MCF 10A (cell line): ENCODE data around the gene DNMBP. TPM values are rescaled to one million over a fixed set of nuclear protein-coding genes. Genes with fewer than 3 reads are reported as not detected.

Experiments
- BruUV-seq: library from RNA; stranded (reverse); fragments of 400-500 nt; replicated peaks from 2 replicates; lab custom pipeline; 2021; lab: Mats Ljungman, UMichigan
- CTCF ChIA-PET: fragments of 300-600 bp; sonication (Branson Sonifier 250); formaldehyde crosslinking; extraction: SDS; loops from one replicate; lab custom pipeline; 2021; ENCODE audit warnings: antibody characterized with exemption, inconsistent platforms; lab: Yijun Ruan, JAX
- POLR2A ChIA-PET: fragments of 300-600, 350-650 bp; sonication (Branson Sonifier 250); formaldehyde crosslinking; extraction: SDS; loops from one replicate; lab custom pipeline; 2020; ENCODE audit warnings: antibody characterized with exemption, inconsistent platforms; lab: Yijun Ruan, JAX
- DNase-seq: peaks from one replicate; pipeline ENCODE4 v3.0.0-alpha.2; 2018; ENCODE audit not compliant: unreplicated experiment
- H3K27ac Mint-ChIP-seq: one replicate; pipeline ENCODE4 v1.8.0; 2022; ENCODE audit warnings: mild to moderate bottlenecking, low read depth, mixed read lengths; ENCODE audit not compliant: unreplicated experiment
- H3K27me3 Mint-ChIP-seq: one replicate; pipeline ENCODE4 v1.8.0; 2022; ENCODE audit warnings: mixed read lengths; ENCODE audit not compliant: insufficient read depth, unreplicated experiment
- H3K36me3 Mint-ChIP-seq: one replicate; pipeline ENCODE4 v1.8.0; 2022; ENCODE audit warnings: mild to moderate bottlenecking, moderate library complexity, mixed read lengths; ENCODE audit not compliant: insufficient read depth, unreplicated experiment
- H3K4me1 Mint-ChIP-seq: one replicate; pipeline ENCODE4 v1.8.0; 2022; ENCODE audit warnings: mixed read lengths; ENCODE audit not compliant: insufficient read depth, unreplicated experiment
- H3K4me3 Mint-ChIP-seq: one replicate; pipeline ENCODE4 v1.8.0; 2022; ENCODE audit warnings: mild to moderate bottlenecking, moderate library complexity, mixed read lengths; ENCODE audit not compliant: unreplicated experiment
- H3K9me3 Mint-ChIP-seq: one replicate; pipeline ENCODE4 v1.8.0; 2022; ENCODE audit warnings: mixed read lengths; ENCODE audit not compliant: unreplicated experiment
- CTCF ChIP-seq: fragments of 200-600 bp; IDR thresholded peaks from one replicate; pipeline ENCODE4 v1.8.0; 2022; ENCODE audit warnings: antibody characterized with exemption, mild to moderate bottlenecking; ENCODE audit not compliant: unreplicated experiment
- intact Hi-C: fragments of 100-400 bp; cut with micrococcal nuclease; formaldehyde crosslinking; loops from 2 replicates; pipeline ENCODE4 v1.14.1; 2022
- total RNA-seq: library from RNA; stranded (reverse); gene quantifications from 2 replicates; pipeline ENCODE4 v1.2.3, GENCODE V29; 2022

DNMBP gene
- total RNA-seq, 1 experiment from 2014 or later, result 11.3 TPM

DNA sequence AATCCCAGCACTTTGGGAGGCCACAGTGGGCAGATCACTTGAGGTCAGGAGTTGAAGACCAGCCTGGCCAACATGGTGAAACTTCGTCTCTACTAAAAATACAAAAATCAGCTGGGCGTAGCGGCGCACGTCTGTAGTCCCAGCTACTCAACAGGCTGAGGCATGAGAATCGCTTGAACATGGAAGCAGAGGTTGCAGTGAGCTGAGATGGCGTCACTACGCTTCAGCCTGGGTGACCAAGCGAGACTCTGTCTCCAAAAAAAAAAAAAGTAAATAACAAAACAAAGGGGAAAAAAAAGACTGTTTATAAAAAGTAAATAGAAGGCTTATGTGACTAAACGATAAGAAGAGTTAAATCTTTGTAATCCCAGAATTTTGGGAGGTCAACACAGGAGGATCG lies 15.0 kb upstream of the DNMBP start:
- no peak for TF ChIP-seq CTCF
- ChIA-PET POLR2A (no interaction called here), CTCF (interaction anchor here (0.6 to 1.5 kb wide), 5 partner anchors 10 to 177 kb away, joined by 3 to 7 read pairs (median 3); no protein-coding TSS in a partner anchor)
- intact Hi-C loops, result no loop called here
- Mint-ChIP-seq H3K27me3 (no peaks in the 10 kb centered on the region), H3K27ac (no peak overlapping the region), H3K36me3 (no peaks in the 10 kb centered on the region), H3K9me3 (no peaks in the 10 kb centered on the region), H3K4me1 (no peaks in the 10 kb centered on the region), H3K4me3 (no peak overlapping the region)
- no peak for DNase-seq
- BruUV-seq, result no TSS peak

DNA sequence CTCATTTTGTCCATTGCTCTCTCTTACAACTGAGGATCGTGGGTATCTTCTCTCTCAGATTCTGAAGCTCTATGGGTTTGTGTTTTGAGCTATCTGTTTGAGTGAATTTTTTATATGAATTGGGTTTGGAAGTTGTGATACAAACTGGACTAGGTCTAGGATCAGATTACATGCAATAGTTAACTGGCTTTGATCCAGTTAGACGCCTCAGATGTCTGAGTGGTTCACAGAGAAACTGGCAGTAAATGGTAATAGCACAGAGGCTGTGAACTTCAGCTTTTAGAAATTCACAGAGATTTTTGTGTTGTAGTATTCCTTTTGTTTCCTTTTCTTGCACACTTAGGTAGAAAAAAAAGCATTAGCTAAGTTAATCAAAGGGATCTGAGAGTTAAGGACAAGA lies 12.7 kb upstream of the DNMBP start:
- CTCF ChIA-PET, result interaction anchor here (0.8 to 4.1 kb wide), 5 partner anchors 13 to 115 kb away, joined by 3 to 20 read pairs (median 3); partner anchors contain the start of gene DNMBP

GRCh38 chr10:100021322-100021721 lies 11.6 kb upstream of the DNMBP start:
- ChIA-PET CTCF (interaction anchor here (1.2 to 4.1 kb wide), 2 partner anchors 25 to 116 kb away, joined by 4 to 20 read pairs; no protein-coding TSS in a partner anchor), POLR2A (interaction anchor here (1.3 to 1.6 kb wide), 2 partner anchors 12 to 21 kb away, joined by 4 to 5 read pairs; partner anchors contain the start of gene DNMBP)
- no peak overlapping the region for H3K27ac Mint-ChIP-seq
- no TSS peak for BruUV-seq
- no peaks in the 10 kb centered on the region for H3K36me3 Mint-ChIP-seq
- TF ChIP-seq CTCF, result no peak
- H3K9me3 Mint-ChIP-seq, result no peaks in the 10 kb centered on the region
- DNase-seq, result no peak
- intact Hi-C loops, result no loop called here
- H3K4me3 Mint-ChIP-seq, result no peak overlapping the region
- H3K27me3 Mint-ChIP-seq, result no peaks in the 10 kb centered on the region
- no peaks in the 10 kb centered on the region for H3K4me1 Mint-ChIP-seq

More for the DNA sequence above, 12.7 kb upstream of the DNMBP start:
- Mint-ChIP-seq H3K27me3 (no peaks in the 10 kb centered on the region), H3K27ac (no peak overlapping the region), H3K36me3 (no peaks in the 10 kb centered on the region), H3K9me3 (no peaks in the 10 kb centered on the region), H3K4me1 (no peaks in the 10 kb centered on the region), H3K4me3 (no peak overlapping the region)
- no peak for TF ChIP-seq CTCF
- intact Hi-C loops, result no loop called here
- POLR2A ChIA-PET, result interaction anchor here (0.6 to 1.6 kb wide), 5 partner anchors 8 to 147 kb away, joined by 3 to 4 read pairs (median 3); partner anchors contain the start of gene DNMBP
- no TSS peak for BruUV-seq
- DNase-seq, result peak; percentile 46

DNA sequence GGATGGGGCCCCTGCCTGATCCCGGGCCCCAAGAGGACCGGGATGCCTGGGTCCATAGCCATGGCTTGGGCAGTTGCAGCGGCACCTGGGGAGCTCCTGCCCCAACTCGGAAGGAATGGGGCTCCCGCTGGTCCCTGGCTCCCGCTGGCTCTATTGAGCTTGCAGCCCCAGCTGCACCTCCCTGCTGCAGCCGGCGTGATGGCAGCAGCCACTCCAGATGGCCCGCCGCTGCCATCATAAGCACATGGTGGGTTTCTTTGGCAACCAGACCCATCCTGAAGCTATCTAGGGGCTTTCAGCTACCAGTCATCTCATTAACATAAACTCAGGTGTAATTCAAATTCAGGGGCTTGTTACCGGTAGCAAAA lies 11.1 kb upstream of the DNMBP start:
- TF ChIP-seq CTCF, result no peak
- Mint-ChIP-seq H3K27me3 (no peaks in the 10 kb centered on the region), H3K4me1 (no peaks in the 10 kb centered on the region), H3K36me3 (no peaks in the 10 kb centered on the region), H3K9me3 (no peaks in the 10 kb centered on the region), H3K27ac (no peak overlapping the region), H3K4me3 (no peak overlapping the region)
- no TSS peak for BruUV-seq
- ChIA-PET POLR2A (interaction anchor here (0.8 to 1.6 kb wide), 3 partner anchors 11 to 21 kb away, joined by 3 to 5 read pairs (median 4); partner anchors contain the start of gene DNMBP), CTCF (interaction anchor here (1.2 to 4.1 kb wide), 2 partner anchors 25 to 115 kb away, joined by 4 to 20 read pairs; no protein-coding TSS in a partner anchor)
- DNase-seq, result no peak
- intact Hi-C loops, result no loop called here
